ENCODE measurements around the gene TSG101.

The TSG101 gene

GRCh38 chr11:18452927-18453326 is 73.8 kb downstream of the TSG101 start:
- Histone ChIP-seq H3K9ac (ENCODE audit: low read length in 5 of 5) (no peak overlapping the region), H3K27me3 (ENCODE audit: control insufficient read depth in 5 of 5, insufficient read depth in 4 of 5, low read length in 5 of 5) (peaks cover 0 to 9% (median 0%) of the 10 kb centered on the region in 5 donors), H3K9me3 (ENCODE audit: control insufficient read depth in 5 of 5, low read length in 5 of 5) (no peaks in the 10 kb centered on the region), H3K4me3 (ENCODE audit: low read depth in 1 of 5, low read length in 5 of 5) (no peak overlapping the region), H3K36me3 (ENCODE audit: control insufficient read depth in 5 of 5, insufficient read depth in 5 of 5, low read length in 5 of 5) (no peaks in the 10 kb centered on the region), H3K27ac (ENCODE audit: low read depth, low read length) (no peak overlapping the region), H3K4me1 (ENCODE audit: control insufficient read depth in 5 of 5, insufficient read depth in 5 of 5, low read length in 5 of 5) (no peaks in the 10 kb centered on the region)

GRCh38 chr11:18449251-18449650 is 77.5 kb downstream of the TSG101 start:
- no peaks in the 10 kb centered on the region for H3K36me3 ChIP-seq (ENCODE audit: control insufficient read depth in 5 of 5, insufficient read depth in 5 of 5, low read length in 5 of 5)
- H3K4me1 ChIP-seq (ENCODE audit: control insufficient read depth in 5 of 5, insufficient read depth in 5 of 5, low read length in 5 of 5) = no peaks in the 10 kb centered on the region
- H3K9ac ChIP-seq (ENCODE audit: low read length in 5 of 5) = no peak overlapping the region
- H3K9me3 ChIP-seq (ENCODE audit: control insufficient read depth in 5 of 5, low read length in 5 of 5) = no peaks in the 10 kb centered on the region
- H3K27ac ChIP-seq (ENCODE audit: low read depth, low read length) = no peak overlapping the region
- H3K4me3 ChIP-seq (ENCODE audit: low read depth in 1 of 5, low read length in 5 of 5) = no peak overlapping the region
- no peaks in the 10 kb centered on the region for H3K27me3 ChIP-seq (ENCODE audit: control insufficient read depth in 5 of 5, insufficient read depth in 4 of 5, low read length in 5 of 5)

- H3K4me3 ChIP-seq (ENCODE audit: low read depth in 1 of 5, low read length in 5 of 5) = no peak overlapping the region
- H3K27ac ChIP-seq (ENCODE audit: low read depth, low read length) = no peak overlapping the region
- no peaks in the 10 kb centered on the region for H3K36me3 ChIP-seq (ENCODE audit: control insufficient read depth in 5 of 5, insufficient read depth in 5 of 5, low read length in 5 of 5)
- H3K4me1 ChIP-seq (ENCODE audit: control insufficient read depth in 5 of 5, insufficient read depth in 5 of 5, low read length in 5 of 5) = no peaks in the 10 kb centered on the region
- H3K9me3 ChIP-seq (ENCODE audit: control insufficient read depth in 5 of 5, low read length in 5 of 5) = no peaks in the 10 kb centered on the region
- no peaks in the 10 kb centered on the region for H3K27me3 ChIP-seq (ENCODE audit: control insufficient read depth in 5 of 5, insufficient read depth in 4 of 5, low read length in 5 of 5)
- no peak overlapping the region for H3K9ac ChIP-seq (ENCODE audit: low read length in 5 of 5)
Measured at GRCh38 chr11:18438691-18439090, 88.1 kb downstream of the TSG101 start.

Measured in subcutaneous abdominal adipose tissue (tissue), 5 donors.